Glomerular endothelial cell (primary cell): ENCODE results near the gene GRAMD1B. TPM values are rescaled to one million over a fixed set of nuclear protein-coding genes. Genes with fewer than 3 reads are reported as not detected.
"Not testable (repeated sequence)": the region's sequence is repeated elsewhere in the genome, so short reads cannot be mapped to it uniquely, and the experiment has no call there.

ENCODE experiments used
- DNase-seq: peaks from one replicate; pipeline ENCODE4 v3.0.0-alpha.2; 2011; ENCODE audit warnings: low read depth, low spot score; ENCODE audit errors: extremely low read depth
- total RNA-seq: library from RNA; depleted of rRNA; stranded (reverse); fragments of >200 nt; gene quantifications from 2 replicates; pipeline ENCODE4 v1.2.3, GENCODE V29; 2015

GRAMD1B gene
- total RNA-seq, 1 donor from 2014 or later = 6.9 TPM

GRCh38 chr11:123439616-123440015, 9.5 kb downstream of the GRAMD1B start:
- DNase-seq = no peak

- DNase-seq = no peak
These were observed 11.1 kb downstream of the GRAMD1B start for GRCh38 chr11:123441161-123441560.

GRCh38 chr11:123443851-123444623, 14.0 kb downstream of the GRAMD1B start:
- no peak for DNase-seq

GRCh38 chr11:123448823-123449222, 18.8 kb downstream of the GRAMD1B start:
- DNase-seq = no peak

GRCh38 chr11:123449436-123449835, 19.4 kb downstream of the GRAMD1B start:
- DNase-seq = no peak

- DNase-seq = no peak
These were observed 20.6 kb downstream of the GRAMD1B start for GRCh38 chr11:123450623-123451022.

- no peak for DNase-seq
These were observed 21.2 kb downstream of the GRAMD1B start for GRCh38 chr11:123451183-123451781.

- DNase-seq = no peak
These were observed 22.7 kb downstream of the GRAMD1B start for GRCh38 chr11:123452794-123453193.

- no peak for DNase-seq
These were observed 24.1 kb downstream of the GRAMD1B start for GRCh38 chr11:123454060-123454651.

GRCh38 chr11:123454796-123455195, 24.7 kb downstream of the GRAMD1B start:
- no peak for DNase-seq

GRCh38 chr11:123456448-123456847, 26.4 kb downstream of the GRAMD1B start:
- DNase-seq = not testable (repeated sequence)

- DNase-seq = no peak
These were observed 27.2 kb downstream of the GRAMD1B start for GRCh38 chr11:123457187-123457770.

- DNase-seq = no peak
These were observed 28.4 kb downstream of the GRAMD1B start for GRCh38 chr11:123458501-123458900.

GRCh38 chr11:123460012-123460700, 30.1 kb downstream of the GRAMD1B start:
- no peak for DNase-seq

- DNase-seq = no peak
These were observed 31.1 kb downstream of the GRAMD1B start for GRCh38 chr11:123461164-123461563.

GRCh38 chr11:123465667-123466066, 35.6 kb downstream of the GRAMD1B start:
- DNase-seq = not testable (repeated sequence)

- DNase-seq = not testable (repeated sequence)
These were observed 36.1 kb downstream of the GRAMD1B start for GRCh38 chr11:123466172-123466571.

GRCh38 chr11:123469089-123469488, 39.0 kb downstream of the GRAMD1B start:
- DNase-seq = no peak

GRCh38 chr11:123469586-123469985, 39.5 kb downstream of the GRAMD1B start:
- DNase-seq = no peak

GRCh38 chr11:123470842-123471241, 40.8 kb downstream of the GRAMD1B start:
- no peak for DNase-seq
